A549 (cell line): Measurements from ENCODE around the gene A4GNT. TPM values are rescaled to one million over a fixed set of nuclear protein-coding genes. Genes with fewer than 3 reads are reported as not detected.

ENCODE experiments used
- ATAC-seq, 2 experiments: fragments of 200-7000 bp in 1 of 2; fragments of >200 bp in 1 of 2; cut with Nextera tagmentation in 1 of 2; cut with Tn5 transposase in 1 of 2; 3 replicates each; pipeline versions ENCODE4 v1.8.0 to v1.9.1; 2018 to 2020; ENCODE audit warnings: mild to moderate bottlenecking in 1 of 2, moderate library complexity in 1 of 2
- CTCF ChIA-PET: fragments of 300-600 bp; sonication (Branson Sonifier 250); formaldehyde crosslinking; extraction: SDS; loops from one replicate; lab custom pipeline; 2021; ENCODE audit warnings: antibody characterized with exemption, inconsistent platforms; lab: Yijun Ruan, JAX
- POLR2A ChIA-PET: fragments of 350-600 bp; formaldehyde crosslinking; extraction: SDS; loops from one replicate; lab custom pipeline; 2021; ENCODE audit warnings: antibody characterized with exemption, inconsistent platforms; lab: Yijun Ruan, JAX
- DNase-seq, 2 experiments: peaks; one replicate each; pipeline versions ENCODE4 v3.0.0 to v3.0.0-alpha.2; 2011 to 2016; ENCODE audit warnings: low read depth in 1 of 2, low spot score in 1 of 2
- FAIRE-seq: peaks from 2 replicates; lab custom pipeline; 2011; peaks lifted over from hg19 to GRCh38; lab: Jason Lieb, UNC
- H3K27ac ChIP-seq, 2 experiments: fragments of >200 bp; sonication (Bioruptor Twin); formaldehyde crosslinking; 3 replicates each; pipeline ENCODE4 v1.5.1; 2016 to 2017
- H3K4me1 ChIP-seq: fragments of >200 bp; sonication (Bioruptor Twin); formaldehyde crosslinking; 3 replicates; pipeline ENCODE4 v1.6.1; 2016
- H3K4me2 ChIP-seq: fragments of >200 bp; sonication (Bioruptor Twin); formaldehyde crosslinking; 3 replicates; pipeline ENCODE4 v1.6.1; 2016
- H3K4me3 ChIP-seq: fragments of >200 bp; sonication (Bioruptor Twin); formaldehyde crosslinking; 3 replicates; pipeline ENCODE4 v1.5.1; 2016
- H3K9me3 ChIP-seq: fragments of >200 bp; sonication (Bioruptor Twin); formaldehyde crosslinking; 3 replicates; pipeline ENCODE4 v1.6.1; 2016
- BHLHE40 ChIP-seq: IDR thresholded peaks from 2 replicates; pipeline ENCODE4 v1.6.1; 2012; ENCODE audit warnings: low read depth, low read length, inconsistent platforms
- EHF ChIP-seq: fragments of 250-450 bp; sonication (Bioruptor Pico); IDR thresholded peaks from 2 replicates; pipeline ENCODE4 v1.5.0; 2020; ENCODE audit warnings: mild to moderate bottlenecking
- EHMT2 ChIP-seq: fragments of 200-600 bp; sonication (generic); IDR thresholded peaks from 2 replicates; pipeline ENCODE4 v1.6.1; 2016; ENCODE audit warnings: antibody characterized with exemption, low read depth, mild to moderate bottlenecking, moderate library complexity
- EP300 ChIP-seq, 2 experiments: fragments of >200 bp; sonication (Bioruptor Twin); formaldehyde crosslinking; IDR thresholded peaks; 2 replicates in 1 of 2; 3 replicates in 1 of 2; pipeline ENCODE4 v1.6.1; 2016 to 2017
- ESRRA ChIP-seq: fragments of 150-350 bp; IDR thresholded peaks from 2 replicates; pipeline ENCODE4 v1.6.1; 2014; ENCODE audit warnings: mild to moderate bottlenecking, low read length, borderline replicate concordance
- FOXS1 ChIP-seq: fragments of 250-450 bp; sonication (Bioruptor Pico); IDR thresholded peaks from 2 replicates; pipeline ENCODE4 v1.5.0; 2020; ENCODE audit warnings: mild to moderate bottlenecking, moderate library complexity
- GATA3 ChIP-seq: IDR thresholded peaks from 2 replicates; pipeline ENCODE4 v1.6.1; 2012; ENCODE audit warnings: borderline replicate concordance
- HOXA7 ChIP-seq: fragments of 250-450 bp; sonication (Bioruptor Pico); IDR thresholded peaks from 2 replicates; pipeline ENCODE4 v1.5.0; 2020; ENCODE audit warnings: mild to moderate bottlenecking, moderate library complexity
- JUN ChIP-seq, 2 experiments: fragments of >200 bp; sonication (Bioruptor Twin); formaldehyde crosslinking; IDR thresholded peaks; 2 replicates in 1 of 2; 3 replicates in 1 of 2; pipeline ENCODE4 v1.6.1; 2016 to 2017
- KDM1A ChIP-seq: fragments of 200-600 bp; sonication (generic); IDR thresholded peaks from 2 replicates; pipeline ENCODE4 v1.6.1; 2016; ENCODE audit warnings: low read depth, mild to moderate bottlenecking
- KDM5A ChIP-seq: fragments of 200-600 bp; sonication (generic); IDR thresholded peaks from 2 replicates; pipeline ENCODE4 v1.6.1; 2016; ENCODE audit warnings: antibody characterized with exemption, mild to moderate bottlenecking
- MYC ChIP-seq: IDR thresholded peaks from 2 replicates; pipeline ENCODE4 v1.6.1; 2012; ENCODE audit warnings: mild to moderate bottlenecking, inconsistent platforms, low read length, improper control_type of control experiment, borderline replicate concordance
- NR3C1 ChIP-seq: fragments of >200 bp; sonication (Bioruptor Twin); formaldehyde crosslinking; IDR thresholded peaks from 3 replicates; pipeline ENCODE4 v1.6.1; 2017
- RARB ChIP-seq: fragments of 250-450 bp; sonication (Bioruptor Pico); IDR thresholded peaks from 2 replicates; pipeline ENCODE4 v1.8.0; 2021; ENCODE audit warnings: mild to moderate bottlenecking, moderate library complexity
- RCOR1 ChIP-seq: fragments of 150-350 bp; IDR thresholded peaks from 2 replicates; pipeline ENCODE4 v1.6.1; 2014; ENCODE audit warnings: antibody characterized with exemption, low read length, low read depth
- RNF2 ChIP-seq: fragments of 200-600 bp; sonication (generic); IDR thresholded peaks from 2 replicates; pipeline ENCODE4 v1.6.1; 2016; ENCODE audit warnings: low read depth, mild to moderate bottlenecking, antibody characterized with exemption, moderate library complexity, borderline replicate concordance
- ZC3H11A ChIP-seq: fragments of 450-650 bp; IDR thresholded peaks from 2 replicates; pipeline ENCODE4 v1.6.1; 2014; ENCODE audit warnings: antibody characterized with exemption, mild to moderate bottlenecking
- ZFP36 ChIP-seq: fragments of 450-650 bp; IDR thresholded peaks from 2 replicates; pipeline ENCODE4 v1.6.1; 2014; ENCODE audit warnings: borderline replicate concordance; ENCODE audit not compliant: partially characterized antibody
- WGBS: methylation state at CpG from one replicate; pipeline ENCODE4 v1.1.6; 2017; ENCODE audit errors: missing lambda C conversion rate; 5-methylcytosine and 5-hydroxymethylcytosine counted together
- polyA plus RNA-seq, 4 experiments: library from polyadenylated mRNA; depleted of rRNA in 3 of 4; stranded (reverse); fragments of >200 nt; fragmentation: RNase III in 1 of 4; extraction: RNeasy Plus Mini Kit Qiagen cat#74134 plus additional on column Dnase treatment in 1 of 4; gene quantifications; 2 replicates in 3 of 4; 3 replicates in 1 of 4; pipeline ENCODE4 v1.2.3, GENCODE V29; 2011 to 2017
- TF ChIP-seq, protein P1 (sequence below): fragments of >200 bp; sonication (Bioruptor Twin); formaldehyde crosslinking; IDR thresholded peaks from 2 replicates; pipeline ENCODE4 v1.6.1; 2016
- TF ChIP-seq, protein P2 (sequence below): fragments of >200 bp; sonication (Bioruptor Twin); formaldehyde crosslinking; IDR thresholded peaks from 3 replicates; pipeline ENCODE4 v1.6.1; 2016
- TF ChIP-seq, protein P3 (sequence below): fragments of 200-600 bp; sonication (generic); IDR thresholded peaks from 2 replicates; pipeline ENCODE4 v1.6.1; 2016; ENCODE audit warnings: antibody characterized with exemption, mild to moderate bottlenecking, moderate library complexity
- TF ChIP-seq, protein P4 (sequence below): fragments of >200 bp; sonication (Bioruptor Twin); formaldehyde crosslinking; IDR thresholded peaks from 3 replicates; pipeline ENCODE4 v1.5.1; 2016
- TF ChIP-seq, protein P5 (sequence below): fragments of 250-450 bp; sonication (Bioruptor Pico); IDR thresholded peaks from 2 replicates; pipeline ENCODE4 v1.5.0; 2020; ENCODE audit warnings: low read depth, mild to moderate bottlenecking, moderate library complexity

A4GNT gene
- polyA plus RNA-seq, 2 of the 4 experiments (the other 2 are of a cell fraction) = not detected

DNA sequence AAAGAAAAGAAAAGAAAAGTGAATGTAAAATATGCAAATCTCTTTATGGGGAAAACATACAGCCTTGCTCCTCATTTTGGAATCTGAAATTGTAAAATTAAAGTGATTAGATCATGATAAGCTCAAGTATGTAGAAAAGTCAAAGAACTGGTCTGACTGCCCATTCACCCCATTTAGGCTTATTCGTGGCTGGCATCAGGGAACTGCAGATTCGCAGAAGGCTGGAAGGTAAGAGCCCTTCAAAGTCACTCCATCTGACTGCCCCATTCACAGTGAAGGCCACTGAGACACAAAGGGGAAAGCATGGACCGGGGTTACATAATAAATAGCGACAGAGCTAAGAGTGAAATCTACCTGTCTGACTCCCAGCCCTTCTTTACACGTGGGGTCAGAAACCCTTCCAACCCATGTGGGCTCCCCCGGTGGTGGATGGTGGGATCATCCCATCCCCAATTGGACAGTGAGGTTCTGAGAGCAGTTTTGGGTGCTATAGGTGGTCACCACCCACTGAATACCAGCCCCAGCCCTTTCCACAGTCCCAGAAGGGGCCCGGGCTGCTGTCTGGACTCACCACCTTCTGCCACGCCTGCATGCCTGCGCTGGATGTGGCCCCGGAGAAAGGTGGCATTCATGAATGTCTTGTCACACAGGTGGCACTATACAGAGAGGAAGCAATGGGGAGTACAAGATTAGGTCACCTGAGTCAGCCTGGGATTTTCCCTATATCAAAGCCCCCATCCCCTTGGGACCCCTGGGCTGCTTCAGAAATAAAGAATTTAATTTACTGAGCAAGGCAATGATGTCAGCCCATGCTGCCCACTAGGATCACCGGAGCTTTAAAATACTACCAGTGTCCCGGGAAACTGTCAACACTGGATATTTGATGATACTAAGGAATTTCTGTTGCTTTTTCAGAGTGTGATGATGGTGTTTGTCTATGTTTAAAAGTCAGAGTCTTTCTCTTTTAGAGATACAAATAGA is 34.7 kb downstream of the A4GNT start:
- Histone ChIP-seq H3K4me1 (peaks cover 3% of the 10 kb centered on the region), H3K4me2 (no peak overlapping the region), H3K9me3 (no peaks in the 10 kb centered on the region), H3K27ac (no peak overlapping the region), H3K4me3 (no peak overlapping the region)
- peak in 1 of 2 experiments; percentile 54 for DNase-seq
- POLR2A ChIA-PET = no interaction called here
- FAIRE-seq = no peak
- TF ChIP-seq, protein P1, sequence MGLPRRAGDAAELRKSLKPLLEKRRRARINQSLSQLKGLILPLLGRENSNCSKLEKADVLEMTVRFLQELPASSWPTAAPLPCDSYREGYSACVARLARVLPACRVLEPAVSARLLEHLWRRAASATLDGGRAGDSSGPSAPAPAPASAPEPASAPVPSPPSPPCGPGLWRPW = no peak
- no peak for TF ChIP-seq BHLHE40
- no peak for TF ChIP-seq RARB (CRISPR knock-in tag)
- no peak for TF ChIP-seq JUN (IDR thresholded peaks at IDR 0.05)
- TF ChIP-seq HOXA7 = no peak
- TF ChIP-seq MYC = no peak
- no peak for TF ChIP-seq FOXS1 (CRISPR knock-in tag)
- TF ChIP-seq, protein P2, sequence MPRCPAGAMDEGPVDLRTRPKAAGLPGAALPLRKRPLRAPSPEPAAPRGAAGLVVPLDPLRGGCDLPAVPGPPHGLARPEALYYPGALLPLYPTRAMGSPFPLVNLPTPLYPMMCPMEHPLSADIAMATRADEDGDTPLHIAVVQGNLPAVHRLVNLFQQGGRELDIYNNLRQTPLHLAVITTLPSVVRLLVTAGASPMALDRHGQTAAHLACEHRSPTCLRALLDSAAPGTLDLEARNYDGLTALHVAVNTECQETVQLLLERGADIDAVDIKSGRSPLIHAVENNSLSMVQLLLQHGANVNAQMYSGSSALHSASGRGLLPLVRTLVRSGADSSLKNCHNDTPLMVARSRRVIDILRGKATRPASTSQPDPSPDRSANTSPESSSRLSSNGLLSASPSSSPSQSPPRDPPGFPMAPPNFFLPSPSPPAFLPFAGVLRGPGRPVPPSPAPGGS = no peak
- TF ChIP-seq, protein P3, sequence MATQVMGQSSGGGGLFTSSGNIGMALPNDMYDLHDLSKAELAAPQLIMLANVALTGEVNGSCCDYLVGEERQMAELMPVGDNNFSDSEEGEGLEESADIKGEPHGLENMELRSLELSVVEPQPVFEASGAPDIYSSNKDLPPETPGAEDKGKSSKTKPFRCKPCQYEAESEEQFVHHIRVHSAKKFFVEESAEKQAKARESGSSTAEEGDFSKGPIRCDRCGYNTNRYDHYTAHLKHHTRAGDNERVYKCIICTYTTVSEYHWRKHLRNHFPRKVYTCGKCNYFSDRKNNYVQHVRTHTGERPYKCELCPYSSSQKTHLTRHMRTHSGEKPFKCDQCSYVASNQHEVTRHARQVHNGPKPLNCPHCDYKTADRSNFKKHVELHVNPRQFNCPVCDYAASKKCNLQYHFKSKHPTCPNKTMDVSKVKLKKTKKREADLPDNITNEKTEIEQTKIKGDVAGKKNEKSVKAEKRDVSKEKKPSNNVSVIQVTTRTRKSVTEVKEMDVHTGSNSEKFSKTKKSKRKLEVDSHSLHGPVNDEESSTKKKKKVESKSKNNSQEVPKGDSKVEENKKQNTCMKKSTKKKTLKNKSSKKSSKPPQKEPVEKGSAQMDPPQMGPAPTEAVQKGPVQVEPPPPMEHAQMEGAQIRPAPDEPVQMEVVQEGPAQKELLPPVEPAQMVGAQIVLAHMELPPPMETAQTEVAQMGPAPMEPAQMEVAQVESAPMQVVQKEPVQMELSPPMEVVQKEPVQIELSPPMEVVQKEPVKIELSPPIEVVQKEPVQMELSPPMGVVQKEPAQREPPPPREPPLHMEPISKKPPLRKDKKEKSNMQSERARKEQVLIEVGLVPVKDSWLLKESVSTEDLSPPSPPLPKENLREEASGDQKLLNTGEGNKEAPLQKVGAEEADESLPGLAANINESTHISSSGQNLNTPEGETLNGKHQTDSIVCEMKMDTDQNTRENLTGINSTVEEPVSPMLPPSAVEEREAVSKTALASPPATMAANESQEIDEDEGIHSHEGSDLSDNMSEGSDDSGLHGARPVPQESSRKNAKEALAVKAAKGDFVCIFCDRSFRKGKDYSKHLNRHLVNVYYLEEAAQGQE = no peak
- no peak for TF ChIP-seq GATA3
- TF ChIP-seq ESRRA = no peak
- TF ChIP-seq, protein P4, sequence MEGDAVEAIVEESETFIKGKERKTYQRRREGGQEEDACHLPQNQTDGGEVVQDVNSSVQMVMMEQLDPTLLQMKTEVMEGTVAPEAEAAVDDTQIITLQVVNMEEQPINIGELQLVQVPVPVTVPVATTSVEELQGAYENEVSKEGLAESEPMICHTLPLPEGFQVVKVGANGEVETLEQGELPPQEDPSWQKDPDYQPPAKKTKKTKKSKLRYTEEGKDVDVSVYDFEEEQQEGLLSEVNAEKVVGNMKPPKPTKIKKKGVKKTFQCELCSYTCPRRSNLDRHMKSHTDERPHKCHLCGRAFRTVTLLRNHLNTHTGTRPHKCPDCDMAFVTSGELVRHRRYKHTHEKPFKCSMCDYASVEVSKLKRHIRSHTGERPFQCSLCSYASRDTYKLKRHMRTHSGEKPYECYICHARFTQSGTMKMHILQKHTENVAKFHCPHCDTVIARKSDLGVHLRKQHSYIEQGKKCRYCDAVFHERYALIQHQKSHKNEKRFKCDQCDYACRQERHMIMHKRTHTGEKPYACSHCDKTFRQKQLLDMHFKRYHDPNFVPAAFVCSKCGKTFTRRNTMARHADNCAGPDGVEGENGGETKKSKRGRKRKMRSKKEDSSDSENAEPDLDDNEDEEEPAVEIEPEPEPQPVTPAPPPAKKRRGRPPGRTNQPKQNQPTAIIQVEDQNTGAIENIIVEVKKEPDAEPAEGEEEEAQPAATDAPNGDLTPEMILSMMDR = no peak; the same call in 2 of the 3 replicates
- 76% methylated on average over 11 of the region's 12 CpGs for WGBS
- peak; percentile 82 to 91 for ATAC-seq
- CTCF ChIA-PET = interaction anchor here (0.7 to 2.1 kb wide), 8 partner anchors 9 to 47 kb away, joined by 3 to 5 read pairs (median 3); no protein-coding TSS in a partner anchor

DNA sequence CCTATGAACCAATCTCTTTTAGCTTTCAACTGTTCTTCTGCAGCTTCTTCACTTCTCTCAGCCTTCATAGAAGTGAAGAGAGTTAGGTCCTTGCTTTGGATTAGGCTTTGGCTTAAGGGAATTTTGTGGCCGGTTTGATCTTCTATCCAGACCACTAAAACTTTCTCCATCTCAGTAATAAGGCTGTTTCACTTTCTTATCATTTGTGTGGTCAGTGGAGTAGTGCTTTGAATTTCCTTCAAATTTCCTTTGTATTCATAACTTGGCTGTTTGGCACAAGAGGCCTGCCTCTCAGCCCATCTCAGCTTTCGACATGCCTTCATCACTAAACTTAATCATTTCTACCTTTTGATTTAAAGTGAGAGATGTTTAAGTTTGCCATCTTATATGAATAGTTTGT is 38.5 kb downstream of the A4GNT start:
- DNase-seq (no peak), ATAC-seq (no peak), FAIRE-seq (no peak)
- 45% methylated on average over 2 of the region's 2 CpGs for WGBS
- Histone ChIP-seq H3K4me1 (peaks cover 36% of the 10 kb centered on the region), H3K27ac (no peak overlapping the region), H3K4me2 (no peak overlapping the region), H3K9me3 (no peaks in the 10 kb centered on the region), H3K4me3 (no peak overlapping the region)
- ChIA-PET CTCF (interaction anchor here (1.2 to 1.9 kb wide), 3 partner anchors 13 to 25 kb away, joined by 4 to 5 read pairs (median 4); no protein-coding TSS in a partner anchor), POLR2A (no interaction called here)
- TF ChIP-seq EHF (CRISPR knock-in tag) (no peak), EHMT2 (no peak), KDM5A (no peak), KDM1A (no peak), EP300 (IDR thresholded peaks at IDR 0.05) (no peak), BHLHE40 (no peak), RCOR1 (no peak), ZC3H11A (no peak), ESRRA (no peak), NR3C1 (no peak), RARB (CRISPR knock-in tag) (no peak), ZFP36 (no peak), RNF2 (no peak)
- TF ChIP-seq, protein P3 = no peak
- TF ChIP-seq, protein P5, sequence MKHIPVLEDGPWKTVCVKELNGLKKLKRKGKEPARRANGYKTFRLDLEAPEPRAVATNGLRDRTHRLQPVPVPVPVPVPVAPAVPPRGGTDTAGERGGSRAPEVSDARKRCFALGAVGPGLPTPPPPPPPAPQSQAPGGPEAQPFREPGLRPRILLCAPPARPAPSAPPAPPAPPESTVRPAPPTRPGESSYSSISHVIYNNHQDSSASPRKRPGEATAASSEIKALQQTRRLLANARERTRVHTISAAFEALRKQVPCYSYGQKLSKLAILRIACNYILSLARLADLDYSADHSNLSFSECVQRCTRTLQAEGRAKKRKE (CRISPR knock-in tag) = no peak
